IMR-90 (cell line): ENCODE results near the gene FLT4. TPM values are rescaled to one million over a fixed set of nuclear protein-coding genes. Genes with fewer than 3 reads are reported as not detected.

Source experiments
- ATAC-seq: fragments of 200-7000 bp; cut with Tn5 transposase; 2 replicates; pipeline ENCODE4 v1.9.1; 2020; ENCODE audit warnings: low read depth, mild to moderate bottlenecking, moderate library complexity
- BruUV-seq: library from RNA; stranded (reverse); fragments of 400-500 nt; replicated peaks from 2 replicates; lab custom pipeline; 2021; lab: Mats Ljungman, UMichigan
- CTCF ChIA-PET: fragments of 300-600 bp; formaldehyde crosslinking; extraction: SDS; loops from one replicate; lab custom pipeline; 2021; ENCODE audit warnings: antibody characterized with exemption; lab: Yijun Ruan, JAX
- POLR2A ChIA-PET: fragments of 300-600 bp; sonication (Branson Sonifier 250); formaldehyde crosslinking; loops from one replicate; lab custom pipeline; 2022; ENCODE audit warnings: antibody characterized with exemption; ENCODE audit not compliant: unreplicated experiment; lab: Charles Lee
- DNase-seq: peaks from one replicate; pipeline ENCODE4 v3.0.0; 2013
- H2AFZ ChIP-seq: replicated peaks from 2 replicates; pipeline ENCODE3; 2013; ENCODE audit warnings: low read length, mild to moderate bottlenecking; ENCODE audit not compliant: poor library complexity
- H2AK5ac ChIP-seq: 2 replicates; pipeline ENCODE4 v1.6.1; 2013; ENCODE audit warnings: low read depth, low read length, inconsistent platforms
- H2AK9ac ChIP-seq: replicated peaks from 2 replicates; pipeline ENCODE3; 2013; ENCODE audit warnings: mild to moderate bottlenecking, low read depth, low read length, moderate library complexity; ENCODE audit not compliant: poor library complexity
- H2BK120ac ChIP-seq: 2 replicates; pipeline ENCODE4 v1.6.1; 2013; ENCODE audit warnings: low read depth, low read length, inconsistent platforms
- H2BK15ac ChIP-seq: 3 replicates; pipeline ENCODE4 v1.6.1; 2013; ENCODE audit warnings: low read depth, low read length, inconsistent platforms
- H2BK20ac ChIP-seq: 2 replicates; pipeline ENCODE4 v1.6.1; 2013; ENCODE audit warnings: low read depth, mild to moderate bottlenecking, inconsistent platforms, low read length, moderate library complexity
- H2BK5ac ChIP-seq: 2 replicates; pipeline ENCODE4 v1.6.1; 2013; ENCODE audit warnings: mild to moderate bottlenecking, low read depth, low read length, inconsistent platforms; ENCODE audit not compliant: poor library complexity, severe bottlenecking
- H3K14ac ChIP-seq: replicated peaks from 2 replicates; pipeline ENCODE4 v1.6.1; 2013; ENCODE audit warnings: low read depth, low read length, inconsistent platforms
- H3K18ac ChIP-seq: 2 replicates; pipeline ENCODE4 v1.6.1; 2013; ENCODE audit warnings: low read depth, low read length, control low read depth
- H3K23ac ChIP-seq: 2 replicates; pipeline ENCODE4 v1.6.1; 2013; ENCODE audit warnings: low read depth, low read length, inconsistent platforms
- H3K27ac ChIP-seq: 2 replicates; pipeline ENCODE4 v1.5.1; 2013; ENCODE audit warnings: mild to moderate bottlenecking, control low read depth, low read length; ENCODE audit not compliant: insufficient read depth
- H3K27me3 ChIP-seq: 2 replicates; pipeline ENCODE4 v1.6.1; 2013; ENCODE audit warnings: low read length; ENCODE audit not compliant: control insufficient read depth, insufficient read depth
- H3K36me3 ChIP-seq: 2 replicates; pipeline ENCODE4 v1.6.1; 2013; ENCODE audit warnings: low read length, mixed read lengths; ENCODE audit not compliant: control insufficient read depth, insufficient read depth
- H3K4ac ChIP-seq: 2 replicates; pipeline ENCODE4 v1.6.1; 2013; ENCODE audit warnings: low read depth, low read length, inconsistent platforms
- H3K4me1 ChIP-seq: 2 replicates; pipeline ENCODE4 v1.6.1; 2013; ENCODE audit warnings: low read length, mixed read lengths; ENCODE audit not compliant: control insufficient read depth, insufficient read depth
- H3K4me2 ChIP-seq: 2 replicates; pipeline ENCODE4 v1.6.1; 2013; ENCODE audit warnings: low read depth, mild to moderate bottlenecking, control low read depth, low read length, moderate library complexity
- H3K4me3 ChIP-seq: 2 replicates; pipeline ENCODE4 v1.5.1; 2013; ENCODE audit warnings: low read depth, mild to moderate bottlenecking, control low read depth, low read length, moderate library complexity; ENCODE audit not compliant: insufficient read depth
- H3K56ac ChIP-seq: 2 replicates; pipeline ENCODE4 v1.6.1; 2013; ENCODE audit warnings: low read length, inconsistent platforms; ENCODE audit not compliant: insufficient read depth; ENCODE audit errors: extremely low read depth
- H3K79me1 ChIP-seq, 2 experiments: 2 replicates each; pipeline ENCODE4 v1.6.1; 2013; ENCODE audit warnings: low read length in 2 of 2, inconsistent platforms in 1 of 2, low read depth in 1 of 2
- H3K9ac ChIP-seq: 2 replicates; pipeline ENCODE4 v1.6.1; 2013; ENCODE audit warnings: low read depth, low read length, control low read depth
- H3K9me1 ChIP-seq: 2 replicates; pipeline ENCODE4 v1.6.1; 2013; ENCODE audit warnings: low read length, inconsistent platforms; ENCODE audit not compliant: insufficient read depth
- H3K9me3 ChIP-seq: 2 replicates; pipeline ENCODE4 v1.6.1; 2013; ENCODE audit warnings: low read length; ENCODE audit not compliant: control insufficient read depth, insufficient read depth
- H4K20me1 ChIP-seq: 2 replicates; pipeline ENCODE4 v1.6.1; 2013; ENCODE audit warnings: low read length, inconsistent platforms; ENCODE audit not compliant: insufficient read depth
- H4K5ac ChIP-seq: 2 replicates; pipeline ENCODE4 v1.6.1; 2013; ENCODE audit warnings: mild to moderate bottlenecking, low read depth, low read length, control low read depth
- H4K8ac ChIP-seq, 2 experiments: 2 replicates each; pipeline ENCODE4 v1.6.1; 2013; ENCODE audit warnings: low read depth in 2 of 2, low read length in 2 of 2, control low read depth in 1 of 2, inconsistent platforms in 1 of 2
- H4K91ac ChIP-seq: 2 replicates; pipeline ENCODE4 v1.6.1; 2013; ENCODE audit warnings: low read depth, low read length, inconsistent platforms; ENCODE audit not compliant: insufficient read depth
- CEBPB ChIP-seq: IDR thresholded peaks from 2 replicates; pipeline ENCODE4 v1.6.1; 2012; ENCODE audit warnings: low read depth, low read length, improper control_type of control experiment
- CHD1 ChIP-seq: IDR thresholded peaks from 2 replicates; pipeline ENCODE4 v1.6.1; 2012; ENCODE audit warnings: low read depth, low read length, improper control_type of control experiment
- FOS ChIP-seq: fragments of 150-350 bp; IDR thresholded peaks from 2 replicates; pipeline ENCODE4 v1.6.1; 2016; ENCODE audit warnings: low read depth, low read length
- MAFK ChIP-seq: IDR thresholded peaks from 2 replicates; pipeline ENCODE4 v1.6.1; 2012; ENCODE audit warnings: low read depth, low read length, improper control_type of control experiment
- MAZ ChIP-seq: IDR thresholded peaks from 2 replicates; pipeline ENCODE4 v1.6.1; 2012; ENCODE audit warnings: low read depth, mild to moderate bottlenecking, low read length, improper control_type of control experiment, moderate library complexity, borderline replicate concordance
- MXI1 ChIP-seq: IDR thresholded peaks from 2 replicates; pipeline ENCODE4 v1.6.1; 2012; ENCODE audit warnings: low read depth, mild to moderate bottlenecking, low read length, moderate library complexity, borderline replicate concordance
- NFE2L2 ChIP-seq: fragments of 150-350 bp; IDR thresholded peaks from 2 replicates; pipeline ENCODE4 v1.6.1; 2016; ENCODE audit warnings: low read depth, mild to moderate bottlenecking, low read length
- POLR2A ChIP-seq: IDR thresholded peaks from 2 replicates; pipeline ENCODE4 v1.6.1; 2012; ENCODE audit warnings: mild to moderate bottlenecking, low read depth, low read length
- RCOR1 ChIP-seq: IDR thresholded peaks from 2 replicates; pipeline ENCODE4 v1.6.1; 2012; ENCODE audit warnings: mild to moderate bottlenecking, low read length, improper control_type of control experiment; ENCODE audit not compliant: insufficient replicate concordance
- SMC3 ChIP-seq: fragments of 150-350 bp; IDR thresholded peaks from 2 replicates; pipeline ENCODE4 v1.6.1; 2016; ENCODE audit warnings: low read depth, mild to moderate bottlenecking, antibody characterized with exemption, low read length, moderate library complexity
- WGBS, 2 experiments: methylation state at CpG; one replicate each; pipeline versions ENCODE4 v1.1.5 to v1.1.7; 2013; ENCODE audit warnings: missing lambda C conversion rate in 2 of 2; ENCODE audit not compliant: insufficient read length in 1 of 2; ENCODE audit errors: extremely low coverage in 2 of 2; 5-methylcytosine and 5-hydroxymethylcytosine counted together
- dilution Hi-C: fragments of 300-500 bp; cut with HindIII; formaldehyde crosslinking; loops from one replicate; pipeline ENCODE4 v1.14.3; 2018; ENCODE audit warnings: low sequenced_read_pairs; ENCODE audit not compliant: unreplicated experiment
- in situ Hi-C: fragments of 300-500 bp; cut with MboI; formaldehyde crosslinking; loops from 3 replicates; pipeline ENCODE4 v1.14.3; 2019; ENCODE audit warnings: low sequenced_read_pairs, inconsistent platforms, mixed read lengths
- intact Hi-C: fragments of 100-400 bp; cut with micrococcal nuclease; formaldehyde crosslinking; loops from 2 replicates; pipeline ENCODE4 v1.10.0; 2022
- polyA plus RNA-seq, 3 experiments: library from polyadenylated mRNA; depleted of rRNA; stranded (reverse); fragments of >200 nt; gene quantifications; 2 replicates each; pipeline ENCODE4 v1.2.3, GENCODE V29; 2012; ENCODE audit warnings: low replicate concordance in 1 of 3
- total RNA-seq: library from RNA; depleted of rRNA; stranded (reverse); fragments of >200 nt; gene quantifications from 2 replicates; pipeline ENCODE4 v1.2.3, GENCODE V29; 2012
- TF ChIP-seq, protein P1 (sequence below): fragments of 150-350 bp; IDR thresholded peaks from 2 replicates; pipeline ENCODE4 v1.6.1; 2016; ENCODE audit warnings: low read depth, mild to moderate bottlenecking, low read length, moderate library complexity, borderline replicate concordance
- TF ChIP-seq, protein P2 (sequence below): conservative IDR thresholded peaks from 2 replicates; pipeline ENCODE4 v1.5.1; 2012; ENCODE audit warnings: mild to moderate bottlenecking, low read depth, low read length, improper control_type of control experiment

FLT4 gene
- total and polyA plus RNA-seq, 2 of the 4 experiments (the other 2 are of a cell fraction), result under 0.01 to 0.07 TPM

DNA sequence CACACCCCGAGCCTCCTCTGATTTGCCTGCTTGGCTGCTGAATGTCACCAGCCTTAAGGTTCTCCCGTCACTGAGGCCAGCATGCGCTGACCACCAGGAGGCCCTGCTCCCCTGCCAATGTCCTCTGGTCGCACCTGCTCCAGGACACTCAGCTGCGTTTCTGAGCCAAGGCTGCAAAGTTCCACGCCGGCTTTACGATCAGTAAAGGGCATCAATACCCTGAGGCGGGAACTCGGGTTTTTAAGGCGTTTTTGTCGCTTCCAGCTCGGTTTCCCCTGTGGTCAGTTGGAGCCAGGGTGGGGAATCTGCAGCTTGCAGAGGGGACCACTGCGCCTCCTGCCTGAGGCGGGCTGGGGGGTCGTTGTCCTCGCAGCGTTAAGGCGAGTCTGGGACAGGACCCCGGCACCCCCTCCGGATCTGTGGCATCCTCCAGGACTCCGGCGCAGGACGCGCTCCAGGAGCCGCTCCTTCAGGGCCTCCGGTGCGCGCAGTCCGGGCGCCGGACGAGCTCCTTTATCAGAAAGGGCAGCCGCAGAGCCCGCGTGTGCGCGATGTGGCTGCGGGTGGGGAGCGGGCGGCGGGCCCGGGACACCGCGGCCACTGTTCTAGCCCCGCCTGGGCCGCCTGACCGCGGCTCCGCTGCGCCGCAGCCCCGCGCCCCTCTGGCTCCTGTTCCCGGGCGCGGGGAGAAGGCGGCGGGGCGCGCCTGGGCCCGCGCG lies 24.1 kb upstream of the FLT4 start:
- no peaks in the 10 kb centered on the region for H3K36me3 ChIP-seq
- no peak overlapping the region for H2BK15ac ChIP-seq
- H3K27ac ChIP-seq, result no peak overlapping the region
- H4K8ac ChIP-seq, result no peak overlapping the region
- H3K9me3 ChIP-seq, result no peaks in the 10 kb centered on the region
- no peak overlapping the region for H4K5ac ChIP-seq
- no peak overlapping the region for H4K91ac ChIP-seq
- H3K14ac ChIP-seq, result no peak overlapping the region
- H4K20me1 ChIP-seq, result no peaks in the 10 kb centered on the region
- 3% methylated on average over 29 of the region's 64 CpGs; no CpG with 5 or more reads in 1 of the 2 experiments for WGBS, 2 experiments
- no peak overlapping the region for H3K18ac ChIP-seq
- no TSS peak for BruUV-seq
- H3K79me1 ChIP-seq, result no peaks in the 10 kb centered on the region
- H3K27me3 ChIP-seq, result peaks cover 14% of the 10 kb centered on the region
- ATAC-seq, result no peak
- no peak overlapping the region for H2BK20ac ChIP-seq
- H3K4ac ChIP-seq, result no peak overlapping the region
- no peak overlapping the region for H2BK5ac ChIP-seq
- no peak for DNase-seq
- H2BK120ac ChIP-seq, result no peak overlapping the region
- no peak overlapping the region for H3K4me3 ChIP-seq
- no peak overlapping the region for H3K4me2 ChIP-seq
- CTCF ChIA-PET, result no interaction called here
- H2AK9ac ChIP-seq, result no peak overlapping the region
- H2AK5ac ChIP-seq, result no peak overlapping the region
- intact Hi-C loops (loop anchor here (5.0 kb wide), 1 partner anchor 201 kb away; no protein-coding TSS in a partner anchor), in situ Hi-C loops (no loop called here), dilution Hi-C loops (no loop called here)
- no peak overlapping the region for H3K9ac ChIP-seq
- H3K23ac ChIP-seq, result no peak overlapping the region
- no peak overlapping the region for H3K56ac ChIP-seq
- no peaks in the 10 kb centered on the region for H3K4me1 ChIP-seq
- no peak overlapping the region for H2AFZ ChIP-seq
- no peak for TF ChIP-seq SMC3
- TF ChIP-seq FOS, result no peak
- TF ChIP-seq POLR2A, result no peak
- TF ChIP-seq, protein P1, sequence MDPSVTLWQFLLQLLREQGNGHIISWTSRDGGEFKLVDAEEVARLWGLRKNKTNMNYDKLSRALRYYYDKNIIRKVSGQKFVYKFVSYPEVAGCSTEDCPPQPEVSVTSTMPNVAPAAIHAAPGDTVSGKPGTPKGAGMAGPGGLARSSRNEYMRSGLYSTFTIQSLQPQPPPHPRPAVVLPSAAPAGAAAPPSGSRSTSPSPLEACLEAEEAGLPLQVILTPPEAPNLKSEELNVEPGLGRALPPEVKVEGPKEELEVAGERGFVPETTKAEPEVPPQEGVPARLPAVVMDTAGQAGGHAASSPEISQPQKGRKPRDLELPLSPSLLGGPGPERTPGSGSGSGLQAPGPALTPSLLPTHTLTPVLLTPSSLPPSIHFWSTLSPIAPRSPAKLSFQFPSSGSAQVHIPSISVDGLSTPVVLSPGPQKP, result no peak
- TF ChIP-seq, protein P2, sequence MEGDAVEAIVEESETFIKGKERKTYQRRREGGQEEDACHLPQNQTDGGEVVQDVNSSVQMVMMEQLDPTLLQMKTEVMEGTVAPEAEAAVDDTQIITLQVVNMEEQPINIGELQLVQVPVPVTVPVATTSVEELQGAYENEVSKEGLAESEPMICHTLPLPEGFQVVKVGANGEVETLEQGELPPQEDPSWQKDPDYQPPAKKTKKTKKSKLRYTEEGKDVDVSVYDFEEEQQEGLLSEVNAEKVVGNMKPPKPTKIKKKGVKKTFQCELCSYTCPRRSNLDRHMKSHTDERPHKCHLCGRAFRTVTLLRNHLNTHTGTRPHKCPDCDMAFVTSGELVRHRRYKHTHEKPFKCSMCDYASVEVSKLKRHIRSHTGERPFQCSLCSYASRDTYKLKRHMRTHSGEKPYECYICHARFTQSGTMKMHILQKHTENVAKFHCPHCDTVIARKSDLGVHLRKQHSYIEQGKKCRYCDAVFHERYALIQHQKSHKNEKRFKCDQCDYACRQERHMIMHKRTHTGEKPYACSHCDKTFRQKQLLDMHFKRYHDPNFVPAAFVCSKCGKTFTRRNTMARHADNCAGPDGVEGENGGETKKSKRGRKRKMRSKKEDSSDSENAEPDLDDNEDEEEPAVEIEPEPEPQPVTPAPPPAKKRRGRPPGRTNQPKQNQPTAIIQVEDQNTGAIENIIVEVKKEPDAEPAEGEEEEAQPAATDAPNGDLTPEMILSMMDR, result no peak
- no peak for TF ChIP-seq NFE2L2
- no peak for TF ChIP-seq CEBPB
- no peak for TF ChIP-seq CHD1
- TF ChIP-seq MAFK, result no peak
- no peak for TF ChIP-seq MXI1
- no peak for TF ChIP-seq MAZ
- no peak for TF ChIP-seq RCOR1
- POLR2A ChIA-PET, result no interaction called here
- no peaks in the 10 kb centered on the region for H3K9me1 ChIP-seq
